ENCODE results near the gene GP1BB. TPM values are rescaled to one million over a fixed set of nuclear protein-coding genes. Genes with fewer than 3 reads are reported as not detected.

The GP1BB gene
- polyA plus RNA-seq, 6 donors from 2014 or later = 0.38 to 6.2 (median 4.0) TPM

DNA sequence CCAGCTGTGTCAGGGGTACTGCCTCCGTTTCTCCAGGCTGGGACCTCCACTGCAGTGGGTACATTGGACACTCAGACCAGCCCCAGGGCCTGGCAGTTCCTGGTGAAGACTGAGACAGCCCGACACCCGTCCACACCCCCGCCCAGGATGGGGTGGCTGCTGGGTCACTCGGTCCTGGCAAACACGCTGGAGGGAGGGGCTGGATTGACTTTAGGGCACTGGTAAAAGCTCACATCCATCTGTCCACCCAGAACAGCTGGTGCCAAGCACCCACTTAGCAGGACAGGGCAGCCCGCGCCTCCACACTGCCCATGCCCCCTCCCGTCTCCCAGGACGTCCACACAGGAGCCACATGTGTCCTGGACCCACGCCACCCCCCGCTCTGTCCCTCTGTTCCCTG lies 26.5 kb downstream of the GP1BB start:
- Mint-ChIP-seq H3K36me3 (no peaks in the 10 kb centered on the region), H3K27ac (no peak overlapping the region), H3K4me3 (peak overlapping the region in 1 of 8 donors; percentile 29), H3K9me3 (no peaks in the 10 kb centered on the region), H3K4me1 (peaks cover 0 to under 1% (median 0%) of the 10 kb centered on the region in 3 donors), H3K27me3 (peaks cover 13 to 50% (median 48%) of the 10 kb centered on the region in 3 donors)
- DNase-seq (no peak), ATAC-seq (ENCODE audit: low read depth in 2 of 2) (no peak)

- no peaks in the 10 kb centered on the region for H3K36me3 Mint-ChIP-seq
- peaks cover 2 to 6% (median 2%) of the 10 kb centered on the region in 3 donors for H3K4me1 Mint-ChIP-seq
- no peak for ATAC-seq (ENCODE audit: low read depth in 2 of 2)
- H3K27me3 Mint-ChIP-seq = peaks cover 17 to 56% (median 55%) of the 10 kb centered on the region in 3 donors
- no peaks in the 10 kb centered on the region for H3K9me3 Mint-ChIP-seq
- H3K27ac Mint-ChIP-seq = no peak overlapping the region
- H3K4me3 Mint-ChIP-seq = no peak overlapping the region
- no peak for DNase-seq
Measured at GRCh38 chr22:19750507-19751490, 27.5 kb downstream of the GP1BB start.

DNA sequence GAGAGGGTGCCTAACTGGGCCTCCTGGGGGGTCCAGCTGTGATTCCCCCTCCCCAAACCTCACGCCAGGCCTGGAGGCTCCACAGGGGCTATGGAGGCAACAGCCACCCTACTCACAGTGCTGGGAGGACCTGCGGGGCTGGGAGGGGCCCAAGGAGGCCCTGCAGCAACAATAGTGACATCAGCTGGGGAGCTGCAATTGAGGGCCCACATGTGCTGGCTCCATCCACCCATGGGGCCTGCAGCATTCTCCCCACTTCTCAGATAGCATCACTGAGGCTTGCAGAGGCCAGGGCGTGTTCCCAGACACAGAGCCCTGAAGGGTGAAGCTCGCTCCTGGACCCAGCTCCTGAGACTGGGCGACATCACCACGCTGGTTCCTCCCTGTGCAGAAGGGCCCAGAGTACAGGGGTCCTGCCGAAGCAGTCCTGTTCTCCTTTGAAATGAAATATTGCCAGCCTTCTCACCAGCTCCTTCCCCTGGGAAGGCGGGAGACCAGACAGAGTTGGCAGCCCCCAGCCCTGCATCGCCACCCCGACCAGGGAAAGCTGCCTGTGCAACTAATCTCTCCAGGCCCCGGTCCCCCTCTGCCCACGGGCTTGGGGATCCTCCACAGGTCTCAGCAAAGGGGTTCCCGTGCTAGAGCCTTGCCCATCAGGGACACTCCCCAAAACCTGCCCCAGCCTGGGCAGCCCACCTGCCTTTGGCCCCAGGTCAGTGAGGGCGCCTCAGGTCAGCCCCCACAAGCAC lies 28.3 kb downstream of the GP1BB start:
- Mint-ChIP-seq H3K4me3 (no peak overlapping the region), H3K27me3 (peaks cover 20 to 64% (median 60%) of the 10 kb centered on the region in 3 donors), H3K9me3 (no peaks in the 10 kb centered on the region), H3K36me3 (no peaks in the 10 kb centered on the region), H3K27ac (no peak overlapping the region), H3K4me1 (peaks cover 10 to 13% (median 11%) of the 10 kb centered on the region in 3 donors)
- no peak for ATAC-seq (ENCODE audit: low read depth in 2 of 2)
- DNase-seq = no peak

GRCh38 chr22:19753090-19753842 lies 29.9 kb downstream of the GP1BB start:
- no peak overlapping the region for H3K4me3 Mint-ChIP-seq
- H3K27ac Mint-ChIP-seq = no peak overlapping the region
- H3K9me3 Mint-ChIP-seq = no peaks in the 10 kb centered on the region
- ATAC-seq (ENCODE audit: low read depth in 2 of 2) (no peak), DNase-seq (no peak)
- H3K4me1 Mint-ChIP-seq = peaks cover 19 to 23% (median 21%) of the 10 kb centered on the region in 3 donors
- no peaks in the 10 kb centered on the region for H3K36me3 Mint-ChIP-seq
- peaks cover 27 to 77% (median 68%) of the 10 kb centered on the region in 3 donors for H3K27me3 Mint-ChIP-seq

- no peak for ATAC-seq (ENCODE audit: low read depth in 2 of 2)
- Mint-ChIP-seq H3K27ac (no peak overlapping the region), H3K9me3 (no peaks in the 10 kb centered on the region), H3K4me3 (peak overlapping the region in 3 of 8 donors; percentile 25 to 82 (median 61)), H3K36me3 (no peaks in the 10 kb centered on the region), H3K27me3 (peaks cover 27 to 74% (median 63%) of the 10 kb centered on the region in 3 donors), H3K4me1 (peaks cover 19 to 23% (median 21%) of the 10 kb centered on the region in 3 donors)
- DNase-seq = no peak
Measured at GRCh38 chr22:19753996-19754700, 30.8 kb downstream of the GP1BB start.

- ATAC-seq (ENCODE audit: low read depth in 2 of 2) = no peak
- peaks cover 29 to 76% (median 63%) of the 10 kb centered on the region in 3 donors for H3K27me3 Mint-ChIP-seq
- DNase-seq = no peak
- peaks cover 22 to 29% (median 24%) of the 10 kb centered on the region in 3 donors for H3K4me1 Mint-ChIP-seq
- H3K4me3 Mint-ChIP-seq = peak overlapping the region in 5 of 8 donors; percentile 9 to 82 (median 25)
- H3K36me3 Mint-ChIP-seq = peaks cover under 1 to 4% of the 10 kb centered on the region in 2 donors
- peaks cover 0 to under 1% (median 0%) of the 10 kb centered on the region in 7 donors for H3K9me3 Mint-ChIP-seq
- no peak overlapping the region for H3K27ac Mint-ChIP-seq
Measured at GRCh38 chr22:19754701-19755144, 31.4 kb downstream of the GP1BB start.

- ATAC-seq (ENCODE audit: low read depth in 2 of 2) (no peak), DNase-seq (no peak)
- Mint-ChIP-seq H3K4me3 (peak overlapping the region in 5 of 8 donors; percentile 9 to 82 (median 25)), H3K27ac (no peak overlapping the region), H3K36me3 (peaks cover 5 to 9% of the 10 kb centered on the region in 2 donors), H3K27me3 (peaks cover 34 to 81% (median 67%) of the 10 kb centered on the region in 3 donors), H3K9me3 (peaks cover 0 to 5% (median 0%) of the 10 kb centered on the region in 7 donors), H3K4me1 (peaks cover 27 to 34% (median 29%) of the 10 kb centered on the region in 3 donors)
Measured at GRCh38 chr22:19755145-19755710, 31.9 kb downstream of the GP1BB start.

DNA sequence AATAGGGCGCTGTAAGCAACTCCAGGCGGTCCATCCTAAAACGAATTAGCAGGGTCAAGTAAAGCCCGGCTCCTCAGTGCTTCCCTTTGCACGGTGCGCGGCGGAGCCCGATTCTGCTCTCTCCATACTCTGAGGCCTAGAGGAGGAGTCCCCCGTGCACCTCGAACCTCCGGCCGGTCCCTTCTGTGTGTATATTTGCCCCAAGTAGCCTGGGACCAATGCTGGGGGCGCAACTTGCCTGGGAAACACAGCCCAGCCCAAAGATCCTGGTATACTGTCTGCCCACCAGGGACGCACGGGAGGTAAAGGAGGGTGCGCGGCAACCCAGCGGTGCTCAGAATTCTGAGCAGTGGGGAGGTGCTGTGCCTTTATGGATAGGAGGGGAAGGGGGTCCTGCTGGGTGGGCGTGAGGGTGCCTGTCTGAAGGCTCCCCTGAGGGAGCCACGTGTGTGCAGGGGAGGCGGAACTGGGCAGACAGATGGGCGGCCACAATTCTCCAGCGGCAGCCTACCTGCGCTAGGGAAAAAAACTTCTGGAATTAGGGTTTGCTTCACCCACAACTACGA lies 32.5 kb downstream of the GP1BB start:
- Mint-ChIP-seq H3K27me3 (peaks cover 37 to 83% (median 70%) of the 10 kb centered on the region in 3 donors), H3K4me3 (peak overlapping the region; percentile 59 to 87 (median 80)), H3K36me3 (peaks cover 8 to 13% of the 10 kb centered on the region in 2 donors), H3K9me3 (peaks cover 0 to 7% (median 0%) of the 10 kb centered on the region in 7 donors), H3K27ac (no peak overlapping the region), H3K4me1 (peaks cover 29 to 37% (median 30%) of the 10 kb centered on the region in 3 donors)
- DNase-seq (no peak), ATAC-seq (ENCODE audit: low read depth in 2 of 2) (no peak)

- peak; percentile 59 to 64 for ATAC-seq (ENCODE audit: low read depth in 2 of 2)
- Mint-ChIP-seq H3K4me1 (peaks cover 30 to 39% (median 31%) of the 10 kb centered on the region in 3 donors), H3K36me3 (peaks cover 8 to 13% of the 10 kb centered on the region in 2 donors), H3K27ac (no peak overlapping the region), H3K27me3 (peaks cover 38 to 77% (median 69%) of the 10 kb centered on the region in 3 donors), H3K9me3 (peaks cover 0 to 7% (median 0%) of the 10 kb centered on the region in 7 donors), H3K4me3 (peak overlapping the region; percentile 59 to 88 (median 78))
- DNase-seq = peak; percentile 44
Measured at GRCh38 chr22:19756288-19757128, 33.2 kb downstream of the GP1BB start.

DNA sequence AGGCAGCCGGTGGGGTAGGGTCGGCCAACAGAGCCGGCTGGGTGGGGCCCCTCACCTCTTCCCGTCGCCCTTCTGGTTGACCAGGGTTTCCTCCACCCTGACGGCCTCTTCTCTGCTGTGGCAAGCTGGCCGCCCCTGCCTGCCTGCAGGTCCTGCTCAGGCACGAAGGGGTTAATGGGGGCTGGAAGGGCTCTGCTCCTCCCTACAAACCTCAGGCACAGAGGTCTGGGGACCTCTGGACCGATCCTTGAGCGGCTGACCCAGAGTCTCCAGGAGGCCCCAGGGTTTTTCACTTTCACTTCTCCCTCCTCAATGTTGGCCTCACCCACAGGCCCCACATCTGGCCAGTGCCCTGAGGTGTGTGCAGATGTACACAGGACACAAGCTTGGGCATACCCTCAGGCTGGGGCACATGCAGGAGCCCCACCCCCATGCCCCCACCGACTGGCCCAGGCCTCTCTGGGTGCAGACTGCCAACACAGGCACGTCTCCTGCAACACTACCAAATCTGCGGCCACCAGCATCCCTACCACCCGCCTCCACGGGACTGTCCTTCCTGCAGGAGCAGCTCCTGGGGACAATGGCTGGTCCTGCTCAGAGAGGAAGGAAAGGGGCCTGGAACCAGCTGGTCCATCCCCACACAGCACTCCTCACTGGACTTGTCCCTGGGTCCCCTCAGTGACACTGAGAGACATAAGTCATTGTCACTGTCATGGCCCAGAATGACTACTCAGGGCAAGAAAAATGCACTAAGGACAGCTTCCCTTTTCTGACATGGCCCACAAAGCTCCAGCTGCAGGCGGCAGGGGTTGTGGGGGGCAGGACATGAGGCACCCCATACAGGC lies 34.0 kb downstream of the GP1BB start:
- Mint-ChIP-seq H3K36me3 (peaks cover 8 to 13% of the 10 kb centered on the region in 2 donors), H3K27me3 (peaks cover 44 to 79% (median 78%) of the 10 kb centered on the region in 3 donors), H3K4me1 (peaks cover 34 to 42% (median 34%) of the 10 kb centered on the region in 3 donors), H3K27ac (peak overlapping the region in 3 of 6 donors; percentile 43 to 74 (median 58)), H3K4me3 (peak overlapping the region; percentile 63 to 89 (median 84)), H3K9me3 (peaks cover 0 to 7% (median 0%) of the 10 kb centered on the region in 7 donors)
- ATAC-seq (ENCODE audit: low read depth in 2 of 2) (peak; percentile 24 to 55), DNase-seq (no peak)
